Panc1 (cell line): ENCODE results near the gene UBE2Q1.

ENCODE experiments used
- CTCF ChIP-seq: fragments of 450-650 bp; IDR thresholded peaks from 2 replicates; pipeline ENCODE4 v1.5.1; 2017; ENCODE audit warnings: mild to moderate bottlenecking
- REST ChIP-seq, 2 experiments: IDR thresholded peaks; 2 replicates each; pipeline ENCODE4 v1.6.1; 2011 to 2012; ENCODE audit warnings: low read depth in 2 of 2, control low read depth in 1 of 2, low read length in 1 of 2, mild to moderate bottlenecking in 1 of 2, moderate library complexity in 1 of 2; ENCODE audit not compliant: insufficient read depth in 1 of 2
- SIN3A ChIP-seq: IDR thresholded peaks from 2 replicates; pipeline ENCODE4 v1.6.1; 2012; ENCODE audit warnings: low read depth, mild to moderate bottlenecking, low read length, moderate library complexity, borderline replicate concordance; ENCODE audit not compliant: insufficient read depth

- TF ChIP-seq CTCF: no peak
- no peak for TF ChIP-seq REST (IDR thresholded peaks at IDR 0.05; ENCODE audit: insufficient read depth in 1 of 2, low read depth in 2 of 2, low read length in 1 of 2)
- no peak for TF ChIP-seq SIN3A
These were observed 33.6 kb downstream of the UBE2Q1 start for GRCh38 chr1:154524881-154525280.
